Keratinocyte (primary cell): ENCODE measurements around the gene GRPEL1. TPM values are rescaled to one million over a fixed set of nuclear protein-coding genes. Genes with fewer than 3 reads are reported as not detected.

Source experiments
- DNase-seq: peaks from one replicate; pipeline ENCODE4 v3.0.0-alpha.2; 2011; ENCODE audit warnings: low read depth, missing footprints, low spot score
- FAIRE-seq: peaks from 2 replicates; lab custom pipeline; 2011; peaks lifted over from hg19 to GRCh38; lab: Jason Lieb, UNC
- H2AFZ ChIP-seq: 2 replicates; pipeline ENCODE4 v1.6.0; 2012; ENCODE audit warnings: low read length, control low read depth, inconsistent platforms; ENCODE audit not compliant: control insufficient read depth
- H3K27ac ChIP-seq: 2 replicates; pipeline ENCODE4 v1.5.1; 2011; ENCODE audit warnings: low read length; ENCODE audit not compliant: control insufficient read depth, insufficient read depth
- H3K27me3 ChIP-seq: 3 replicates; pipeline ENCODE4 v1.6.0; 2011; ENCODE audit warnings: low read length; ENCODE audit not compliant: control insufficient read depth, insufficient read depth; ENCODE audit errors: extremely low read depth
- H3K36me3 ChIP-seq, 2 experiments: 2 replicates in 1 of 2; 3 replicates in 1 of 2; pipeline ENCODE4 v1.5.1; 2011; ENCODE audit warnings: low read length in 2 of 2, mild to moderate bottlenecking in 1 of 2; ENCODE audit not compliant: control insufficient read depth in 2 of 2, insufficient read depth in 2 of 2; ENCODE audit errors: extremely low read depth in 1 of 2
- H3K4me1 ChIP-seq: 3 replicates; pipeline ENCODE4 v1.5.1; 2011; ENCODE audit warnings: low read length; ENCODE audit not compliant: control insufficient read depth, insufficient read depth; ENCODE audit errors: extremely low read depth
- H3K4me2 ChIP-seq: 3 replicates; pipeline ENCODE4 v1.6.0; 2011; ENCODE audit warnings: low read depth, low read length; ENCODE audit not compliant: control insufficient read depth, insufficient read depth; ENCODE audit errors: extremely low read depth
- H3K4me3 ChIP-seq, 3 experiments: fragments of 200-600 bp in 1 of 3; sonication (generic) in 1 of 3; 2 replicates in 2 of 3; 3 replicates in 1 of 3; pipeline ENCODE4 v1.5.1; 2011 to 2016; ENCODE audit warnings: low read length in 3 of 3, mild to moderate bottlenecking in 3 of 3, control low read depth in 2 of 3, inconsistent platforms in 1 of 3, low read depth in 1 of 3, mixed read lengths in 1 of 3, mixed run types in 1 of 3, moderate library complexity in 1 of 3; ENCODE audit not compliant: control insufficient read depth in 2 of 3, insufficient read depth in 2 of 3; ENCODE audit errors: extremely low read depth in 1 of 3
- H3K79me2 ChIP-seq: 2 replicates; pipeline ENCODE4 v1.6.0; 2012; ENCODE audit warnings: low read length; ENCODE audit not compliant: control insufficient read depth, insufficient read depth
- H3K9ac ChIP-seq: 3 replicates; pipeline ENCODE4 v1.6.0; 2011; ENCODE audit warnings: low read length; ENCODE audit not compliant: control insufficient read depth, insufficient read depth; ENCODE audit errors: extremely low read depth
- H3K9me1 ChIP-seq: 3 replicates; pipeline ENCODE4 v1.6.0; 2011; ENCODE audit warnings: low read length; ENCODE audit not compliant: control insufficient read depth, insufficient read depth; ENCODE audit errors: extremely low read depth
- H3K9me3 ChIP-seq: 2 replicates; pipeline ENCODE4 v1.5.1; 2012; ENCODE audit warnings: low read depth, low read length; ENCODE audit not compliant: control insufficient read depth
- H4K20me1 ChIP-seq: 3 replicates; pipeline ENCODE4 v1.6.0; 2011; ENCODE audit warnings: low read length; ENCODE audit not compliant: control insufficient read depth, insufficient read depth; ENCODE audit errors: extremely low read depth
- EZH2 ChIP-seq: IDR thresholded peaks from one replicate; pipeline ENCODE4 v1.6.1; 2012; ENCODE audit warnings: inconsistent platforms, mild to moderate bottlenecking, low read length, moderate library complexity
- dilution Hi-C: fragments of 300-500 bp; cut with MboI; formaldehyde crosslinking; loops from one replicate; pipeline ENCODE4 v1.7.0; 2020; ENCODE audit warnings: low sequenced_read_pairs; ENCODE audit not compliant: extremely low pct_ligation_motif_present
- polyA plus RNA-seq, 5 experiments: library from polyadenylated mRNA; depleted of rRNA in 3 of 5; stranded (reverse) in 3 of 5; stranded (forward) in 1 of 5; unstranded in 1 of 5; fragments of >200 nt; gene quantifications; 1 replicate in 1 of 5; 2 replicates in 3 of 5; 3 replicates in 1 of 5; pipeline versions ENCODE4 v1.2.1 to v1.2.3, GENCODE V29; 2011 to 2012; ENCODE audit warnings: missing spikeins in 2 of 5, low read depth in 1 of 5, low replicate concordance in 1 of 5
- TF ChIP-seq, protein P1 (sequence below), 3 experiments: IDR thresholded peaks in 1 of 3; conservative IDR thresholded peaks in 1 of 3; optimal IDR thresholded peaks in 1 of 3; 2 replicates in 2 of 3; 3 replicates in 1 of 3; pipeline versions ENCODE3 to v1.5.1; 2011; ENCODE audit warnings: low read length in 3 of 3, mild to moderate bottlenecking in 3 of 3, moderate library complexity in 2 of 3, control low read depth in 1 of 3, inconsistent platforms in 1 of 3; ENCODE audit not compliant: insufficient read depth in 2 of 3; ENCODE audit errors: extremely low read depth in 1 of 3

GRPEL1 gene
- polyA plus RNA-seq, 1 donor (not counting 4 experiments of a cell fraction or from before 2014, with no cell fraction given), result 59.1 TPM

DNA sequence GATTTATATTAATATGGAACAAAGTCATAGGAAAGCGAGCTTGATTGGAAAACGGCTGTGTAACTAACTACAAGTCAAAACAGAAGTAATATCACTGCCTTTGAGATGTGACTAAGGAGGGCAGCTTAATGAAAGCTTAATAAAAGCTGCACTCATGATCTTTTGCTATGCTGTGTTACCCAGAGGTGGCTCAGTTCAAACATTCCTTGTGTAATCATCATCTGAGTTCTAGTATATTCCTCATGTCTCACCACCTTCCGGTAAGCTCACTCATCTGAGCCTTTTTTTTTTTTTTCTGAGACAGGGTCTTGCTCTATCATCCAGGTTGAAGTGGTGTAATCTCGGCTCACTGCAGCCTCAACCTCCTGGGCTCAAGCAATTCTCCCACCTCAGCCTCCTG lies 5.0 kb downstream of the GRPEL1 start:
- H3K4me1 ChIP-seq, result peaks cover 8% of the 10 kb centered on the region
- H4K20me1 ChIP-seq, result peaks cover 14% of the 10 kb centered on the region
- H3K27me3 ChIP-seq, result no peaks in the 10 kb centered on the region
- FAIRE-seq (no peak), DNase-seq (no peak)
- H3K9ac ChIP-seq, result no peak overlapping the region
- no peak overlapping the region for H3K4me2 ChIP-seq
- no peak overlapping the region for H3K27ac ChIP-seq
- no peaks in the 10 kb centered on the region for H3K9me1 ChIP-seq
- peaks cover 49% of the 10 kb centered on the region for H3K79me2 ChIP-seq
- dilution Hi-C loops, result no loop called here
- peaks cover 32 to 41% of the 10 kb centered on the region in 2 experiments for H3K36me3 ChIP-seq
- no peak overlapping the region for H2AFZ ChIP-seq
- H3K9me3 ChIP-seq, result no peaks in the 10 kb centered on the region
- no peak for TF ChIP-seq EZH2
- TF ChIP-seq, protein P1, sequence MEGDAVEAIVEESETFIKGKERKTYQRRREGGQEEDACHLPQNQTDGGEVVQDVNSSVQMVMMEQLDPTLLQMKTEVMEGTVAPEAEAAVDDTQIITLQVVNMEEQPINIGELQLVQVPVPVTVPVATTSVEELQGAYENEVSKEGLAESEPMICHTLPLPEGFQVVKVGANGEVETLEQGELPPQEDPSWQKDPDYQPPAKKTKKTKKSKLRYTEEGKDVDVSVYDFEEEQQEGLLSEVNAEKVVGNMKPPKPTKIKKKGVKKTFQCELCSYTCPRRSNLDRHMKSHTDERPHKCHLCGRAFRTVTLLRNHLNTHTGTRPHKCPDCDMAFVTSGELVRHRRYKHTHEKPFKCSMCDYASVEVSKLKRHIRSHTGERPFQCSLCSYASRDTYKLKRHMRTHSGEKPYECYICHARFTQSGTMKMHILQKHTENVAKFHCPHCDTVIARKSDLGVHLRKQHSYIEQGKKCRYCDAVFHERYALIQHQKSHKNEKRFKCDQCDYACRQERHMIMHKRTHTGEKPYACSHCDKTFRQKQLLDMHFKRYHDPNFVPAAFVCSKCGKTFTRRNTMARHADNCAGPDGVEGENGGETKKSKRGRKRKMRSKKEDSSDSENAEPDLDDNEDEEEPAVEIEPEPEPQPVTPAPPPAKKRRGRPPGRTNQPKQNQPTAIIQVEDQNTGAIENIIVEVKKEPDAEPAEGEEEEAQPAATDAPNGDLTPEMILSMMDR (optimal IDR thresholded peaks at IDR 0.05 in 1 of 3, IDR thresholded peaks at IDR 0.05 in 1 of 3, conservative IDR thresholded peaks at IDR 0.05 in 1 of 3; ENCODE audit: extremely low read depth in 1 of 3, insufficient read depth in 2 of 3, low read length in 3 of 3), result no peak
- no peak overlapping the region for H3K4me3 ChIP-seq

DNA sequence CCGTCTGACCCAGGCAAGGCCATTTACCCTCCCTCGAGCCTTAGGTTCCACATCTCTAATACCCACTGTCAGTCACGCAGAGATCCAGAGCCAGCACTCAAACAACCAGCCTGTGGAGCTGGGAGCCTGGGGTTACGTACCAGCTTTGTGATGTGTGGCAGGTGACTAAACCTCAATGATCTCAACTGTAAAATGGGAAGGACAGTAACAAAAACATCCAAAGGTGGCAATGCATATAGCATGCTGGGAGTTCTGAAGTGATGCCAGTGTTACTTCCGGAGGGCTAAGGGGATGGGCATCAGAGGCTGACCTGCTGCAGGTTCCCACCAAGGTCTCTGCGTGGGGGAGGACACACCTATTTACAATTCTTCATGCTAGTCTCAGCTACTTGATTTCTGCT lies 6.0 kb downstream of the GRPEL1 start:
- Histone ChIP-seq H3K4me1 (peaks cover 8% of the 10 kb centered on the region), H3K27me3 (no peaks in the 10 kb centered on the region), H3K4me3 (no peak overlapping the region), H3K9me1 (no peaks in the 10 kb centered on the region), H4K20me1 (peaks cover 14% of the 10 kb centered on the region), H3K36me3 (peaks cover 32 to 41% of the 10 kb centered on the region in 2 experiments), H3K79me2 (peaks cover 39% of the 10 kb centered on the region), H3K4me2 (no peak overlapping the region), H2AFZ (no peak overlapping the region), H3K9me3 (no peaks in the 10 kb centered on the region), H3K27ac (no peak overlapping the region), H3K9ac (no peak overlapping the region)
- DNase-seq (no peak), FAIRE-seq (peak; percentile 43)
- dilution Hi-C loops, result no loop called here
- no peak for TF ChIP-seq EZH2
- TF ChIP-seq, protein P1 (optimal IDR thresholded peaks at IDR 0.05 in 1 of 3, IDR thresholded peaks at IDR 0.05 in 1 of 3, conservative IDR thresholded peaks at IDR 0.05 in 1 of 3; ENCODE audit: extremely low read depth in 1 of 3, insufficient read depth in 2 of 3, low read length in 3 of 3), result no peak
